OCI-LY7 (cell line): ENCODE results near the gene STYK1.

Source experiments
- CTCF ChIP-seq: fragments of 200-600 bp; sonication (generic); conservative IDR thresholded peaks from 2 replicates; pipeline ENCODE4 v1.5.1; 2014; ENCODE audit warnings: mild to moderate bottlenecking, antibody characterized with exemption, low read length, moderate library complexity, mixed read lengths
- EZH2phosphoT487 ChIP-seq: fragments of 200-600 bp; sonication (generic); IDR thresholded peaks from 2 replicates; pipeline ENCODE4 v1.6.1; 2018; ENCODE audit warnings: low read depth, borderline replicate concordance, mild to moderate bottlenecking, mixed run types, antibody characterized with exemption, low read length, moderate library complexity, mixed read lengths

- TF ChIP-seq CTCF, result no peak
- TF ChIP-seq EZH2phosphoT487, result no peak
These were observed 4.3 kb downstream of the STYK1 start for GRCh38 chr12:10669533-10669932.
